Prostate gland (tissue), 2 donors: Measurements from ENCODE around the gene AP2B1.
A peak's percentile ranks its signal among the peaks of the same experiment; 100 is the strongest.

Experiments
- CTCF ChIP-seq, 4 experiments: fragments of 200-600 bp in 2 of 4; fragments of 450-650 bp in 2 of 4; sonication (generic) in 2 of 4; IDR thresholded peaks; 1 replicate in 3 of 4; 2 replicates in 1 of 4; pipeline ENCODE4 v1.5.1; 2016 to 2019; ENCODE audit warnings: antibody characterized with exemption in 4 of 4, mild to moderate bottlenecking in 2 of 4, moderate library complexity in 2 of 4
- POLR2A ChIP-seq: fragments of 450-650 bp; IDR thresholded peaks from one replicate; pipeline ENCODE4 v1.6.1; 2016; ENCODE audit warnings: antibody characterized with exemption, mild to moderate bottlenecking
- POLR2AphosphoS5 ChIP-seq: sonication (generic); formaldehyde crosslinking; IDR thresholded peaks from one replicate; pipeline ENCODE4 v1.6.1; 2017; ENCODE audit warnings: antibody characterized with exemption

DNA sequence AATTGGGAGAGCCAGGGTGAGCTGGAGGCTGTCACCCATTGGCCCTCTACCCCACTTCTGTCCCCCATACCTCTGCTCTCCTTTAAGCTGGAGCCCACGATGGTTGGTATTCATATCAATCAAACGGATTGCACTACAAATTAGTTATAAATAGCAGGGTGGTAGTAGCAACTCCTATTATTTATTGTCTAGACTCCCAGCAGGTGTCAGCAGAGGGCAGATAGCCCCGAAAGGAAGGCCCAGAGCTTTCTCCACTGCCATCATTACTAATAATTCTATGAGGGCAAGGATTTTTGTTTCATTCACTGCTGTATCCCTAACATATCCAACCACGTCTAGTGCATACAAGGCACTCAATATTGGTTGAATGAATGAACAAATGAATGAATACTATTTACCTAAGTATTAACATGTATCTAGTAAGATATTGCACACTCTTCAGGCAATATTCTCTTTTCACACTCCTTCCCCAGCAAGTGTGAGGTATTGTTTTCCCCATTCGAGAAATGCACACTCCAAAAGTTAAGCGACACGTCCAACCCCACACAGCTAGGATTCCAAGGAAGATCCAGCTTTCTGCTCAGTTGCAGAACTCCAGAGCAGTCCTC, 179.9 kb downstream of the AP2B1 start:
- TF ChIP-seq POLR2A: no peak
- peak; percentile 32 for TF ChIP-seq POLR2AphosphoS5
- peak; percentile 37 to 71 (median 53) for TF ChIP-seq CTCF (IDR thresholded peaks at IDR 0.05)
